ENCODE results near the gene RPS26. TPM values are rescaled to one million over a fixed set of nuclear protein-coding genes. Genes with fewer than 3 reads are reported as not detected.

RPS26 gene
- total and polyA plus RNA-seq, 2 of the 13 experiments (the other 11 are each of a cell fraction or from before 2014, with no cell fraction given), result 150 to 421 TPM

DNA sequence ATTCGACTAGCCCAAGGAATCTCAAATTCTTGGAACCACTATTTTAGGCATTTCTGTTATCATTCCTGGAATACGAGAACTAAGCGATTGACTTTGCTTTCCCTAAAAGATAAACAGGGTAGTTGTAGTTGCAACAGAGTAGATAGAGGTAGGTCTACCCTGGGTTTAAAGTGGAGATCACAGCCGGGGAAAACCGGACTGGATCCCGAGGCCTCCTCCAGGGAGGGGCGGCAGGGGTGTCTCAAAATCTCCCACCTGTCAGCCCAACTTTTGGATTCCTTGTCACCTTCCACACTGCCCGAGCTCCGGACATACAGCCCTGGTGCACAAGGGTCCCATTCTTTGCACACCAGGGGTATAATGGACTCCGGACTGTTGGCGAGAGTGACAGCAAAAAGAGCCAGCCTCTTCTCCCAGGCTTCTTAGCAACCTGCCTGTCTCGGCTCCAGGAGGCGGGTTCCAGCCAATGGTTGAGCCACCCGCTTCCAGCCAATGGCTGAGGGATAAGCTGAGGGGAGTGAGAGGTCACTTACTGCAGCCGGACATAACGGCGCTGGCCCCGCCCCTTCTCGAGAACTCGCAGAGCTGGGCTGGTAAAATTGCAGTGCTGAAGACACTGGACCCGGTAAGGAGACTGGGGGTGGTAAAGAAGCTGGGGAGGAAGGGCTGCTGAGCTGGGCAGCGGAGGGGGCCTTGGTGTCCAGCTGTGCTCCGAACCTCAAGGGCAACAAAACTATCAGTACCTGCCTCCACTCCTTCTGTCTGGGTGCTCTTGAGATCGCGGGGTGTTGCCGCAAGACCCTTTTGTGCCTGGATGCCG lies 44.8 kb upstream of the RPS26 start, which contains the start of gene SUOX (continued):
- TF ChIP-seq ZSCAN21 (CRISPR knock-in tag; IDR thresholded peaks at IDR 0.05; ENCODE audit: borderline replicate concordance) (no peak; the same call in 1 of the 2 replicates), RELA (CRISPR knock-in tag; IDR thresholded peaks at IDR 0.05) (peak; percentile 51; the same call in 1 of the 2 replicates), SMAD3 (CRISPR knock-in tag; IDR thresholded peaks at IDR 0.05) (peak; percentile 54; the same call in 1 of the 2 replicates), ZNF251 (CRISPR knock-in tag; IDR thresholded peaks at IDR 0.05) (no peak), MTA3 (CRISPR knock-in tag; IDR thresholded peaks at IDR 0.05) (no peak), ZNF547 (CRISPR knock-in tag; IDR thresholded peaks at IDR 0.05) (no peak), ZFP82 (CRISPR knock-in tag; IDR thresholded peaks at IDR 0.05; ENCODE audit: borderline replicate concordance) (no peak), MTA1 (CRISPR knock-in tag; IDR thresholded peaks at IDR 0.05; ENCODE audit: borderline replicate concordance) (no peak), CBFB (CRISPR knock-in tag; IDR thresholded peaks at IDR 0.05) (no peak), ZNF670 (CRISPR knock-in tag; IDR thresholded peaks at IDR 0.05; ENCODE audit: borderline replicate concordance) (no peak), ZFP36L2 (CRISPR knock-in tag; IDR thresholded peaks at IDR 0.05) (no peak), YEATS4 (CRISPR knock-in tag; IDR thresholded peaks at IDR 0.05; ENCODE audit: borderline replicate concordance) (peak; percentile 50; the same call in 1 of the 2 replicates), ZC3H4 (CRISPR knock-in tag; IDR thresholded peaks at IDR 0.05; ENCODE audit: borderline replicate concordance) (0 out of 2 replicates have a peak, but pooled peaks have one; percentile 13)
- TF ChIP-seq, protein P1, sequence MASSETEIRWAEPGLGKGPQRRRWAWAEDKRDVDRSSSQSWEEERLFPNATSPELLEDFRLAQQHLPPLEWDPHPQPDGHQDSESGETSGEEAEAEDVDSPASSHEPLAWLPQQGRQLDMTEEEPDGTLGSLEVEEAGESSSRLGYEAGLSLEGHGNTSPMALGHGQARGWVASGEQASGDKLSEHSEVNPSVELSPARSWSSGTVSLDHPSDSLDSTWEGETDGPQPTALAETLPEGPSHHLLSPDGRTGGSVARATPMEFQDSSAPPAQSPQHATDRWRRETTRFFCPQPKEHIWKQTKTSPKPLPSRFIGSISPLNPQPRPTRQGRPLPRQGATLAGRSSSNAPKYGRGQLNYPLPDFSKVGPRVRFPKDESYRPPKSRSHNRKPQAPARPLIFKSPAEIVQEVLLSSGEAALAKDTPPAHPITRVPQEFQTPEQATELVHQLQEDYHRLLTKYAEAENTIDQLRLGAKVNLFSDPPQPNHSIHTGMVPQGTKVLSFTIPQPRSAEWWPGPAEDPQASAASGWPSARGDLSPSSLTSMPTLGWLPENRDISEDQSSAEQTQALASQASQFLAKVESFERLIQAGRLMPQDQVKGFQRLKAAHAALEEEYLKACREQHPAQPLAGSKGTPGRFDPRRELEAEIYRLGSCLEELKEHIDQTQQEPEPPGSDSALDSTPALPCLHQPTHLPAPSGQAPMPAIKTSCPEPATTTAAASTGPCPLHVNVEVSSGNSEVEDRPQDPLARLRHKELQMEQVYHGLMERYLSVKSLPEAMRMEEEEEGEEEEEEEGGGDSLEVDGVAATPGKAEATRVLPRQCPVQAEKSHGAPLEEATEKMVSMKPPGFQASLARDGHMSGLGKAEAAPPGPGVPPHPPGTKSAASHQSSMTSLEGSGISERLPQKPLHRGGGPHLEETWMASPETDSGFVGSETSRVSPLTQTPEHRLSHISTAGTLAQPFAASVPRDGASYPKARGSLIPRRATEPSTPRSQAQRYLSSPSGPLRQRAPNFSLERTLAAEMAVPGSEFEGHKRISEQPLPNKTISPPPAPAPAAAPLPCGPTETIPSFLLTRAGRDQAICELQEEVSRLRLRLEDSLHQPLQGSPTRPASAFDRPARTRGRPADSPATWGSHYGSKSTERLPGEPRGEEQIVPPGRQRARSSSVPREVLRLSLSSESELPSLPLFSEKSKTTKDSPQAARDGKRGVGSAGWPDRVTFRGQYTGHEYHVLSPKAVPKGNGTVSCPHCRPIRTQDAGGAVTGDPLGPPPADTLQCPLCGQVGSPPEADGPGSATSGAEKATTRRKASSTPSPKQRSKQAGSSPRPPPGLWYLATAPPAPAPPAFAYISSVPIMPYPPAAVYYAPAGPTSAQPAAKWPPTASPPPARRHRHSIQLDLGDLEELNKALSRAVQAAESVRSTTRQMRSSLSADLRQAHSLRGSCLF (CRISPR knock-in tag; IDR thresholded peaks at IDR 0.05; ENCODE audit: borderline replicate concordance), result no peak
- TF ChIP-seq, protein P2, sequence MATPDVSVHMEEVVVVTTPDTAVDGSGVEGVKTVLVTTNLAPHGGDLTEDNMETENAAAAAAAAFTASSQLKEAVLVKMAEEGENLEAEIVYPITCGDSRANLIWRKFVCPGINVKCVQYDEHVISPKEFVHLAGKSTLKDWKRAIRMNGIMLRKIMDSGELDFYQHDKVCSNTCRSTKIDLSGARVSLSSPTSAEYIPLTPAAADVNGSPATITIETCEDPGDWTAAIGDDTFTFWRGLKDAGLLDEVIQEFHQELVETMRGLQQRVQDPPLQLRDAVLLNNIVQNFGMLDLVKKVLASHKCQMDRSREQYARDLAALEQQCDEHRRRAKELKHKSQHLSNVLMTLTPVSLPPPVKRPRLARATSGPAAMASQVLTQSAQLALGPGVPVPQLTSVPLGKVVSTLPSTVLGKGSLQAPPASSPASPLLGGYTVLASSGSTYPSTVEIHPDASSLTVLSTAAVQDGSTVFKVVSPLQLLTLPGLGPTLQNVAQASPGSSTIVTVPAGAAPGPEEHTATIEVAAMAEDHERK (CRISPR knock-in tag; IDR thresholded peaks at IDR 0.05; ENCODE audit: low read depth), result no peak
- TF ChIP-seq, protein P3, sequence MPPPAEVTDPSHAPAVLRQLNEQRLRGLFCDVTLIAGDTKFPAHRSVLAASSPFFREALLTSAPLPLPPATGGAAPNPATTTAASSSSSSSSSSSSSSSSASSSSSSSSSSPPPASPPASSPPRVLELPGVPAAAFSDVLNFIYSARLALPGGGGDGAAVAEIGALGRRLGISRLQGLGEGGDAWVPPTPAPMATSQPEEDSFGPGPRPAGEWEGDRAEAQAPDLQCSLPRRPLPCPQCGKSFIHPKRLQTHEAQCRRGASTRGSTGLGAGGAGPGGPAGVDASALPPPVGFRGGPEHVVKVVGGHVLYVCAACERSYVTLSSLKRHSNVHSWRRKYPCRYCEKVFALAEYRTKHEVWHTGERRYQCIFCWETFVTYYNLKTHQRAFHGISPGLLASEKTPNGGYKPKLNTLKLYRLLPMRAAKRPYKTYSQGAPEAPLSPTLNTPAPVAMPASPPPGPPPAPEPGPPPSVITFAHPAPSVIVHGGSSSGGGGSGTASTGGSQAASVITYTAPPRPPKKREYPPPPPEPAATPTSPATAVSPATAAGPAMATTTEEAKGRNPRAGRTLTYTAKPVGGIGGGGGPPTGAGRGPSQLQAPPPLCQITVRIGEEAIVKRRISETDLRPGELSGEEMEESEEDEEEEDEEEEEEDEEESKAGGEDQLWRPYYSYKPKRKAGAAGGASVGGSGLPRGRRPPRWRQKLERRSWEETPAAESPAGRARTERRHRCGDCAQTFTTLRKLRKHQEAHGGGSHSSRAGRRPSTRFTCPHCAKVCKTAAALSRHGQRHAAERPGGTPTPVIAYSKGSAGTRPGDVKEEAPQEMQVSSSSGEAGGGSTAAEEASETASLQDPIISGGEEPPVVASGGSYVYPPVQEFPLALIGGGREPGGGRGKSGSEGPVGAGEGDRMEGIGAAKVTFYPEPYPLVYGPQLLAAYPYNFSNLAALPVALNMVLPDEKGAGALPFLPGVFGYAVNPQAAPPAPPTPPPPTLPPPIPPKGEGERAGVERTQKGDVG (CRISPR knock-in tag; IDR thresholded peaks at IDR 0.05; ENCODE audit: borderline replicate concordance), result no peak
- TF ChIP-seq, protein P4, sequence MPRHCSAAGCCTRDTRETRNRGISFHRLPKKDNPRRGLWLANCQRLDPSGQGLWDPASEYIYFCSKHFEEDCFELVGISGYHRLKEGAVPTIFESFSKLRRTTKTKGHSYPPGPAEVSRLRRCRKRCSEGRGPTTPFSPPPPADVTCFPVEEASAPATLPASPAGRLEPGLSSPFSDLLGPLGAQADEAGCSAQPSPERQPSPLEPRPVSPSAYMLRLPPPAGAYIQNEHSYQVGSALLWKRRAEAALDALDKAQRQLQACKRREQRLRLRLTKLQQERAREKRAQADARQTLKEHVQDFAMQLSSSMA (CRISPR knock-in tag; IDR thresholded peaks at IDR 0.05), result no peak
